Mononuclear cell (primary cell): ENCODE results near the gene TPM2. TPM values are rescaled to one million over a fixed set of nuclear protein-coding genes. Genes with fewer than 3 reads are reported as not detected.

Experiments used
- H3K27me3 ChIP-seq: 2 replicates; pipeline ENCODE4 v1.6.0; 2011; ENCODE audit warnings: low read length, control low read depth; ENCODE audit not compliant: insufficient read depth
- H3K4me1 ChIP-seq: 2 replicates; pipeline ENCODE4 v1.5.1; 2011; ENCODE audit warnings: mild to moderate bottlenecking, low read length, control low read depth; ENCODE audit not compliant: insufficient read depth
- H3K4me3 ChIP-seq: 2 replicates; pipeline ENCODE4 v1.5.1; 2011; ENCODE audit warnings: mild to moderate bottlenecking, low read length, moderate library complexity
- H3K9me3 ChIP-seq: 2 replicates; pipeline ENCODE4 v1.5.1; 2011; ENCODE audit warnings: low read depth, mild to moderate bottlenecking, control low read depth, low read length
- total RNA-seq: library from RNA; depleted of rRNA; stranded (reverse); fragments of >200 nt; gene quantifications from one replicate; pipeline ENCODE4 v1.2.3, GENCODE V29; 2012

TPM2 gene
- total RNA-seq, 1 donor, result 7.3 TPM

DNA sequence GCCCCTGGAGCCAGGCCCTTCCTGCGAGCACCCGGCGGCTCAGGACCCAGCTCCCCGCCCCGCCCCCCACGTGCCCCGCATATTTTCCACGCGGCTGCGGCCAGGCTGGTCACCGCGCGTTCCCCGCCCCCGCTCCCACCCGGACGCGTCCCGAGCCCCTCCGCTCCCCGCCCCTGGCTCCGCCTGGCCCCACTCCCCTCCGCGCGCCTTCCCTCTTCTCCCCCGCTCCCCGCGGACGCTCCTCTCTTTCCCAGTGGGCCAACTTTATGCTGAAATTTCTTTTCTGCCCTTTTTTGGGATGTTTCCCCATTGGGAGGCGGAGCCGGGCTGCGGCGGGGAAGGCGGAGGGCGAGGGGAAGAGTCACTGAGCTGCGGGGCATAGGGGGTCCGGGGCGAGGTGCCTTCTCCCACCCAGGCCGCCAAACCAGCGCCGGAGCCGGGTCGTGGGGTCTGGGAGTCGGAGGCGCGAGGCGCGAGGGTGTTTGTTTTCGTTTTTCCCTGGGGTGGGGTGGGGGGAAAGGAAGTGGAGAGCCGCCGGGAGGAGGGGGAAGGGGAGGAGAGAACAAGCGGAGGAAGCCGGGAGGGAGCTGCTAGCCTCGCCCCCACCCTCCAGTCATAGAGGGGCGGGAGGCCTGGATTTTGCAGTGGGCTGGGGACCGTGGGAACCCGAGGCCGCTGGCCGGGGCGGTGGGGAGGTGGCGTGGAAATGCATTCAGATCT lies 1.0 kb upstream of the TPM2 start:
- Histone ChIP-seq H3K27me3 (no peaks in the 10 kb centered on the region), H3K9me3 (no peaks in the 10 kb centered on the region), H3K4me3 (peak overlapping the region; percentile 55), H3K4me1 (peaks cover 17% of the 10 kb centered on the region)

DNA sequence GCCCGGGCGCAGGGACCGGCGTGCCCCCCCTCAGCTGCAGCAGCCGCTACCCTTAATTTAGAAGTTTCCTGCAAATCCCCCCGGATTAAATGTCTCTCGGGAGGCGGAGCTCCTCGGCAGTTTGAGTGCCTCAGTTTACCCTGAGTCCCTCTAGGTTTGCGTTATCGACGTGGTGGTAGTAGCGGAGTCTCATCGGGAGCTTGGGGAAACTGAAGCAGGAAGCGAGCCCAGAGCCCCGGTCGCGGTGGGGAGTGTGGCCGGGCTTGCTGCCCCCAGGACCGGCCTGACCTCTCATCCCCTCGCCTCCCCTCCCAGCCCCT lies 529 bp upstream of the TPM2 start:
- Histone ChIP-seq H3K4me1 (peaks cover 17% of the 10 kb centered on the region), H3K4me3 (peak overlapping the region; percentile 55), H3K27me3 (no peaks in the 10 kb centered on the region), H3K9me3 (no peaks in the 10 kb centered on the region)

DNA sequence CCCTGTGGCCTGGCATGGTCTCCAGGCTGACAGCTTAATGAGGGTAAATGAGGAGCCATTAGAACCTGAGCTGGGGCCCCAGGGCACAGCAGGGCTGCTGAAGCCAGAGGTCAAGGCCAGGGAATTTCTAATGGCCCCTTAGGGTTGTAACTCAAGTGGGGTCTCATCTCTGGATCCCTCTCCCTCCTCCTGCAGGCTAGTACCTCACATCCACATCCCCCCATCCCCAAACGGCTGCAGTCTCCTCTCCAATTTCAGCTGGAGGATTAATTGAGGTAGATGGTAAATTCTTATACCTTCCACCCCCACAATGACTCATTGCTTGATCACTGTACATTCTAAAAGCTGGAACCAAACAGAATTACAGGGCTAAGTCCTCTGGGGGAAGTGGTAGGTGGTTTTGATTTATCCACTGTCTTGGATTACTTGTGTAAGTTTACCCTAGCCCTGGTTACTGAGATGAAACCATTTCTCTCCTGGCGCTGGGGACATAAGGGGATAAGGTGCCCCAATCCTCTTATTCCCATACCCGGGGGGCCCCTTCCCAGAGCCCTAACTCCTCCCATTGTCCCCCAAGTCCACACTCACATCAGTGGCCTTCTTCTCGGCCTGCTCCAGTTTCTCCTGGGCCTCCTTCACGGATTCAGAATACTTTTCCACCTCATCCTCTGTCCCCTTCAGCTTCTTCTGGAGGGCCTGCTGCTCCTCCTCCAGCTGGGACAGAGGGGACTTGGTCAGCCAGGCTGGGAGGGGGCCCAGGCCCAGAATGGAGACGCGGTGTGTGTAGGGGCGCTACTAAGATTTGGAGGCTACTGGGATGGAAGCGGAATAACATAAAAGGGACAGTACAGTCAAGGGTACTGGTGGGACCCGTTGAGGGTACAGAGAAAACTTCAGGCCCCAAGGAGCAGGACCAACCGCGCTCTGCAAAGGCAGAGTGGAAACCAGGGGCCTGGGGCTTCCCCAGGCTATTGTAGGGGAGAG lies 875 bp downstream of the TPM2 start:
- Histone ChIP-seq H3K9me3 (no peaks in the 10 kb centered on the region), H3K27me3 (no peaks in the 10 kb centered on the region), H3K4me3 (no peak overlapping the region), H3K4me1 (peaks cover 17% of the 10 kb centered on the region)

DNA sequence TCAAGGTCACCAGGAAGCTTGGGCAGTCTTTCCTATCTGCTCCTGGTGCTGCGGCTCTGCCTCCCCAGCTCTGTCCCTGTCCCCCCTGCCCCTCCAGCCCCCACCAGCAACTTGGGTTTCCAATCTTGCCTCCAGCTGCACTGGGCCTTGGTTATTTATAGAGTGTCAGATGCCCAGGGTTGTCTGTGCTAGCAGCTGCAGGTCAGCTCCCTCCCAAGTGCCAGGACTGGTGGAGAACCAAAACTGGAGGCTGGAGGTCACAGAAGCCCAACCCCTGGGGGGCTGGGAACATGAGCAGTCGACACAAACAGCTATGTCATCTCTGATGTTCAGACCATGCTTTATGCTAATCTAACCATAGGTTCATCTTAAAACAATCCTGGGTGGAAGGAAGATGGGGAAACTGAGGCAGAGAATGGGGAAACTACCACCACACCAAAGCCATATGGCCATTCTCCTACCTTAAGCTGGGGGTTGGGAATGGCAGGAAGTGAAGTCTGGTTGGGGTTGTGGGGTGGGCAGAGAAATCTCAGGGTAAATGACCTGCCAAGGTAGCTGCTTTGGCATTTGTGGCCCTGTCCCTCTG lies 1.7 kb downstream of the TPM2 start:
- H3K4me1 ChIP-seq, result peaks cover 17% of the 10 kb centered on the region
- no peaks in the 10 kb centered on the region for H3K27me3 ChIP-seq
- H3K4me3 ChIP-seq, result no peak overlapping the region
- no peaks in the 10 kb centered on the region for H3K9me3 ChIP-seq

DNA sequence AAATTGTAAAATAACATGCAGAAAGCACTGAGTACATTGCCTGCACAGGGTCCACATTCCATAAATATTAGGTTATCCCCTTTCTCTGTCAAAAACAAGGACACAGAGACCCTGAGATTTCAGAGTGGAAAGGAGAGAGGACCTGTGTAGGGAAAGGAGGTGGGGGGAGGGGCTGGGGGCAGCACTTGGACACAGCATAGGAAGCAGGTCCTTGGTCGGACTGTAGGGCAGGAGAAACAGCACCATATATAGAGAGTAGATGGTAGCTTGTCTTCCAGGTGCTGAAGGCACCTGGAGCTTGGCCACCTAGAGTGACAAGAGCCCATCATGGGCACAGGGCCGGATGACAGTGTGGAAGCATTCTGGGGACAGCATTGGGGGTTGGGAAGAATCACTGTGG lies 2.4 kb downstream of the TPM2 start:
- Histone ChIP-seq H3K4me3 (no peak overlapping the region), H3K27me3 (no peaks in the 10 kb centered on the region), H3K4me1 (peaks cover 17% of the 10 kb centered on the region), H3K9me3 (no peaks in the 10 kb centered on the region)

DNA sequence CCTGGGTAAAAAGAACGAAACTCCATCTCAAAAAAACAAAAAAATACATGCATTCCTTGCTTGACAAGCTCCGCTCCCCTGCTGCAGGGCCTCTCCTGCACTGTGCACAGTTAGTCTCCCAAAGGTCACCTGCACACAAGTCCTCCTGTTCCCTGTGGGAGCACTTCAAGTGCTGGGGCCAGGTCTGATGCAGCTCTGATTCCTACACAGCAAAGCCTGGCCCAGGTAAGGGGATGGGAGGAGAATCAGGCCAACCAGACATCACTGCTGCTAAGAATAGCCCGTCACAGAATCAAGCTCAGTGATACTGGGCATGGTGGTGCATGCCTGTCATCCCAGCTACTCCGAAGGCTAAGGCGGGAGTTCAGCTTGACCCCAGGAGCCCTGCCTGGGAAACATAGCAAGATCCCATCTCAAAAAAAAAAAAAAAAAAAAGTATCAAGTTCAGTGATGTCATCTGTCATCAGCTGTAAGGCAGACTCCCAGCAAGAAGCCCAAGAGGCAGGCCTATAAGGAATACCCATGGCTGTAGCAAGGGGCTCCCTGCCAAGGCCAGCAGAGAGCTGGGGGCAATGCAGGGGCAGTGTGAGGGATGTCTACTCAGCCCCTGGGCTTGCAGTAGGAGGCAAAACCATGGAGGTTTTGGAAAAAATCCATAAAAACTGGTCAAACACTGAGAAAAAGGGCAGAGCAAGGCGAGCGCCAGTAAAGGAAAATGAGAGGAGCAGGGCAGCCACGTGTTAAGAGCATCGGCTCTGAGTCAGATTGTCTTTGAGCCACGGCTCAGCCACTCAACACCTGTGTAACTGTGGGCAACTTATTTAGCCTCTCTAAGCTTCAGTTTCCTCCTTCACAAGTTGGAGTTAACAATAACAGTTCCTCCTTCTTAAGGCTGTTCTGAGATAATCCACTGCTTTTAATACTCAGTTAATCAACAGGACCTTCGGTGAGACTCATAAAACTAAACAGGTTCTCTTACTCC lies 3.2 kb downstream of the TPM2 start:
- Histone ChIP-seq H3K4me3 (no peak overlapping the region), H3K27me3 (no peaks in the 10 kb centered on the region), H3K4me1 (peaks cover 14% of the 10 kb centered on the region), H3K9me3 (no peaks in the 10 kb centered on the region)

DNA sequence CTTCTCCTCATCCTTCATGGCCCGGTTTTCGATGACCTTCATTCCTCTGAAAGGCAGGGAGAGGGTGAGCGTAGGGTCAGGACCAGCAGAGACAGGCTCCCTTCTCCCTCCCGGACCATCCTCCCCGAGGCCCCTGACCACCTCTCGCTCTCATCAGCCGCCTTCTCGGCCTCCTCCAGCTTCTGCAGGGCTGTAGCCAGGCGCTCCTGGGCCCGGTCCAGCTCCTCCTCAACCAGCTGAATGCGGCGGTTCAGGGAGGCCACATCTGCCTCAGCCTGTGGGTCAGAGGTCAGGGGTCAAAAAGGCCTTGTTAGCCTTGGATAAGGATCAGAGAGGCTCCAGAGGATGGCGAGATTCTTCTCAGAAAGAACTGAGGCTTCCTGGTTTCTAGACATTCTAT lies 4.2 kb downstream of the TPM2 start:
- Histone ChIP-seq H3K9me3 (no peaks in the 10 kb centered on the region), H3K4me3 (no peak overlapping the region), H3K4me1 (peaks cover 9% of the 10 kb centered on the region), H3K27me3 (no peaks in the 10 kb centered on the region)

DNA sequence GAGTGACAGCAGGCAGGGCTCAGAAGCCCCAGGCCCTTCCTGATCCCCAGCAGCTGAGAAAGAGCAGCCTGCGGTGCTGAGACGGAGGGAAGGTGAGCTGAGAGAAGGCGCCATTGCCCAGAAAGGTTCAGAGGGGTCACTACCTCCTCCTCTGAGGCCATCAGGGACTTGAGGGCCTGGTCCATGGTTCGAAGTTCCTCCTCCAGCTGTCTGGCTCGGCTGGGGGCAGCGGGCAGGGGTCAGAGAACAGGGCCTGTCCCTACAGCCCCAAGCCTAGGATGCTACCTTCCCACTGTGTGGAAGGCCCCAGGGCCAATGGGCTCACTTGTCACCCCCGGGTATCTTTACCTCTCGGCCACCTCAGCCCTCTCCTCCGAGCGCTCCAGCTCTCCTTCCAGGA lies 4.8 kb downstream of the TPM2 start:
- Histone ChIP-seq H3K27me3 (no peaks in the 10 kb centered on the region), H3K9me3 (no peaks in the 10 kb centered on the region), H3K4me3 (no peak overlapping the region), H3K4me1 (peaks cover 5% of the 10 kb centered on the region)

DNA sequence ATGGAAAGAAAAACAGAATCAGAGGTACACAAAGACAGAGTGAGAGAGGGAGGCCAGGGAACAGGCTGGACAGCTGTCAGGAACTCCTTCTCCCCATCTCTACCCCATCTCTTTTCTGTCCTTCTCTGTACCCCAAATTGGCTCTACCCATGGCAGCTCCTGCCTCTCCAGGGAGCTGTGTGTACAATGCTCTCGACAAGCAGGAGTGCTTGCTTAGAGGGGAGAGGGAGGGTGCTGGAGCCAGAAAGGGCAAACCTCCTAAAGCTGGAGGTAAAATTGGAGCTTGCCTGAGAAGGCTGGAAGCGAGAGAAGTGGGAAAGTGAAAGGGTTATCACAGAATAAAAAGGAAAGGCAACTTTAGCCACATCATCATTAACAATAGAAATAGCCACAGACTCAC lies 6.4 kb downstream of the TPM2 start:
- H3K9me3 ChIP-seq, result no peaks in the 10 kb centered on the region
- no peak overlapping the region for H3K4me3 ChIP-seq
- H3K27me3 ChIP-seq, result no peaks in the 10 kb centered on the region
- no peaks in the 10 kb centered on the region for H3K4me1 ChIP-seq

DNA sequence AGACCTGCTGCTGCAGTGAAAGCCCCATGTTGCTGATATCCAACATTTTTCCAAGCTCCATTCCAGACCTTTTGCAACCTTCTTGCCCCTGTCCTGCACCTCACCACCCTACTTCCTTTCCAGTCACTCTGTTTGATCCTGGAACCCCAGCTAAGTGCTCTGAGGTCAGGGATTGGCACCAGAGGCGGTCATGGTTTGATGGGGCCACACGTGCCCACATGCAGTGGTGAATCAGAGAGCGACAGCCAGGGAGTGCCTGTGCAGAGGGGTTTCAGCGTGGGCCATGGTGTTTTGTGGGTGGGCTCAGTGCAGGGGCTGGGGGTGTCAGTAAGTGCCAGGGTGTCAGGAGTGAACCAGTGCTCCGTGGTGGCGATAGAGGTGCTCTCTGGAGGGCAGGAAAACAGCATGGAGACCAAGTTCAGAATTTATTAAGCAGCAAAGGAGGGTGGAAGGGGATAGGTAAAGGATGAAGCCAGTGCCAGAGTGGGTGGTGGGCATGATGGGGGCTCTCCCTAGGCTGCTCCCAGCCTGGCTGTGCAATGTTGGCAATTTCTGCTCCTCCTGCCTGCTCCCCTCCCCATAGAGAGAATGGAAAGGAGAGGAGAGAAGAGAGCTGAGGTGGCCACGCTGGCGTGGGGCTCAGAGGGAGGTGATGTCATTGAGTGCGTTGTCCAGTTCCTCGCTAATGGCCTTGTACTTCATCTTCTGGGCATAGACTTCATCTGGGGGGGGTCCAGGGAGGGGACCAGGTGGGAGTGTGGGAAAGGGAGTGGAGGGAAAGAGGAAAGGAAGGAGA lies 7.0 kb downstream of the TPM2 start:
- no peaks in the 10 kb centered on the region for H3K27me3 ChIP-seq

DNA sequence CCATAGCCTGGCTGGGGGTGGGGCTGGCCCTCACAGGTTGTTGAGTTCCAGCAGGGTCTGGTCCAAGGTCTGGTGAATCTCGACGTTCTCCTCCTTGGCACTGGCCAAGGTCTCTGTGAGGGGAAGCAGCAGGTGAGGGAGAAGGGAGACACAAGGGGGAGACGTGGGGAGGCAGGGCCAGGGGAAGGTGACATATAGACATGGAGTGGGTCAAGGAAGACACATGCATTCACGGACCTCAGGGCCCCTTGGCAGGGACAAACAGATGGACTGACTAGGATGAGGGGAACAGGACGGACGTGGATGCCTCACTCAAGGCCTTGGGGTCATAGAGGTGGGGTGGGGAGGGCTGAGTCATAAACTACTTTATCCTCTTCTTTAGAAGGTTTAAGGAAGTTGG lies 7.7 kb downstream of the TPM2 start:
- Histone ChIP-seq H3K27me3 (no peaks in the 10 kb centered on the region), H3K9me3 (no peaks in the 10 kb centered on the region), H3K4me3 (no peak overlapping the region), H3K4me1 (no peaks in the 10 kb centered on the region)

More for the DNA sequence above, 7.0 kb downstream of the TPM2 start:
- Histone ChIP-seq H3K9me3 (no peaks in the 10 kb centered on the region), H3K4me3 (no peak overlapping the region), H3K4me1 (no peaks in the 10 kb centered on the region)

DNA sequence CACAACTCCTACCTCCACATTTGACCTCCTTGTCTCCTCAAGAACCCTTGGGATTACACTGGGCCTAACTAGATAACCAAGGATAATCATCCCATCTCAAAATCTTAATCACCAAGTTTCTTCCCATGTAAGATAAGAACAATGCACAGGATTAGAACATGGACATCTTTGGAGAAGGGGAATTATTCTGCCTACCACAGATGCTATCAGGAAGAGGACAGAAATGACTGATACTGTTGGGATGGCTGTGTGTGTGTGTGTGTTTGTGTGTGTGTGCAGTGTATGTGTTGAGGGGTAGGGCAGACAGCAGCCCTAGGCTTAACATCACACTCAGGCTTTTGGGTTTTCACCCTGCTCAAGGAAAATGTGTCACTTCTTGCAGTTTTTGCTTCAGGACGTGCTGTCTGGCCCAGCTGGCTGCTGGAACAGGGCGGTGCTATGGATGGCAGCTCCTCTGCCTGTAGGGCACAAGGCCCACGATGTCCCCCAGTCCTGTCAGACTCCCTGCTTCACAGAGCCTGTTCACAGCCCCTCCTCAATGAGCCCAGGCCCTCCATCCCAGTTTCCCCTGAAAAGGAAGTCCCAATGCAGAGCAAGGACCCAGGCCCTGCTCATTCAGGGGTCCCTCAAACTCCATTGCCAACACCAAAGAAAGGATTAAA lies 8.3 kb downstream of the TPM2 start:
- Histone ChIP-seq H3K27me3 (no peaks in the 10 kb centered on the region), H3K4me3 (no peak overlapping the region), H3K4me1 (peaks cover under 1% of the 10 kb centered on the region), H3K9me3 (no peaks in the 10 kb centered on the region)

DNA sequence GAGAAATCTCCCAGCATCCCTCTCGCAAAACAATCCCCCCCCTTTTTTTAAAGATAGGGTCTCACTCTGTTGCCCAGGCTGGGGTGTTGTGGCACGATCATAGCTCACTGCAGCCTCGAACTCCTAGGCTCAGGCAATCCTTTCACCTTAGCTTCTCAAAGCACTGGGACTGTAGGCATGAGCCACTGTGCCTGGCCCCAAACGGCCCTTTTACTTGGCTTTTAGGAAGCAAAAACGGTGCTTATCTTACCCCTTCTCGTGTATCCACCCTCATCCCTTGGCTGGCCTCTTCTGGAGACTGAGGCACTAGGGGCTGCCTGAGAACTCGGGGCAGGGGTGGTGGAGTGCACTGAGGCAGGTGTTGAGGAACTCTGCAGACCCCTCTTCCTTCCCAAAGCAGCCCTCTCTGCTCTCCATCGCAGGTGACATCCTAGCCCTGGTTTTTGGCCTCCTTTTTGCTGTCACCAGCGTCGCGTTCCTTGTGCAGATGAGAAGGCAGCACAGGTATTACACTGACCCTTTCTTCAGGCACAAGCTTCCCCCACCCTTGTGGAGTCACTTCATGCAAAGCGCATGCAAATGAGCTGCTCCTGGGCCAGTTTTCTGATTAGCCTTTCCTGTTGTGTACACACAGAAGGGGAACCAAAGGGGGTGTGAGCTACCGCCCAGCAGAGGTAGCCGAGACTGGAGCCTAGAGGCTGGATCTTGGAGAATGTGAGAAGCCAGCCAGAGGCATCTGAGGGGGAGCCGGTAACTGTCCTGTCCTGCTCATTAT lies 9.2 kb downstream of the TPM2 start:
- Histone ChIP-seq H3K27me3 (peaks cover 2% of the 10 kb centered on the region), H3K4me1 (peaks cover 10% of the 10 kb centered on the region), H3K4me3 (no peak overlapping the region), H3K9me3 (no peaks in the 10 kb centered on the region)
